HG03103 (cell line): ENCODE results near the gene SEPTIN5.

ENCODE experiments used
- ATAC-seq: cut with Tn5 transposase; IDR thresholded peaks from one replicate; pipeline ENCODE4 v1.9.1; 2021; ENCODE audit warnings: low read depth; ENCODE audit not compliant: unreplicated experiment

SEPTIN5 gene

GRCh38 chr22:19731361-19732135, 17.2 kb downstream of the SEPTIN5 start:
- ATAC-seq = no peak

- no peak for ATAC-seq
Measured at GRCh38 chr22:19732403-19733113, 18.3 kb downstream of the SEPTIN5 start.

- ATAC-seq = no peak
Measured at GRCh38 chr22:19733755-19734154, 19.5 kb downstream of the SEPTIN5 start.

- no peak for ATAC-seq
Measured at GRCh38 chr22:19734163-19734562, 19.9 kb downstream of the SEPTIN5 start.

- ATAC-seq = no peak
Measured at GRCh38 chr22:19734837-19735382, 20.6 kb downstream of the SEPTIN5 start.

- ATAC-seq = no peak
Measured at GRCh38 chr22:19735665-19736510, 21.6 kb downstream of the SEPTIN5 start.

GRCh38 chr22:19737846-19738663, 23.8 kb downstream of the SEPTIN5 start:
- ATAC-seq = no peak

- ATAC-seq = no peak
Measured at GRCh38 chr22:19738664-19739447, 24.6 kb downstream of the SEPTIN5 start.

GRCh38 chr22:19739448-19739895, 25.2 kb downstream of the SEPTIN5 start:
- ATAC-seq = no peak

GRCh38 chr22:19739911-19740449, 25.7 kb downstream of the SEPTIN5 start:
- no peak for ATAC-seq

GRCh38 chr22:19740586-19740985, 26.3 kb downstream of the SEPTIN5 start:
- no peak for ATAC-seq

- ATAC-seq = no peak
Measured at GRCh38 chr22:19741053-19741452, 26.8 kb downstream of the SEPTIN5 start.

- ATAC-seq = no peak
Measured at GRCh38 chr22:19742160-19743066, 28.1 kb downstream of the SEPTIN5 start.

- no peak for ATAC-seq
Measured at GRCh38 chr22:19743081-19743480, 28.8 kb downstream of the SEPTIN5 start.

GRCh38 chr22:19743651-19744050, 29.3 kb downstream of the SEPTIN5 start:
- ATAC-seq = no peak

- no peak for ATAC-seq
Measured at GRCh38 chr22:19744350-19745006, 30.2 kb downstream of the SEPTIN5 start.
